C4-2B (cell line): ENCODE measurements around the gene SLC2A6.

ENCODE experiments used
- H3K27ac ChIP-seq: fragments of 450-650 bp; 2 replicates; pipeline ENCODE4 v1.5.1; 2017
- CTCF ChIP-seq: fragments of 450-650 bp; conservative IDR thresholded peaks from 2 replicates; pipeline ENCODE4 v1.5.1; 2017; ENCODE audit warnings: mild to moderate bottlenecking
- ZFX ChIP-seq: fragments of 450-650 bp; IDR thresholded peaks from 2 replicates; pipeline ENCODE4 v1.6.1; 2017

The SLC2A6 gene

DNA sequence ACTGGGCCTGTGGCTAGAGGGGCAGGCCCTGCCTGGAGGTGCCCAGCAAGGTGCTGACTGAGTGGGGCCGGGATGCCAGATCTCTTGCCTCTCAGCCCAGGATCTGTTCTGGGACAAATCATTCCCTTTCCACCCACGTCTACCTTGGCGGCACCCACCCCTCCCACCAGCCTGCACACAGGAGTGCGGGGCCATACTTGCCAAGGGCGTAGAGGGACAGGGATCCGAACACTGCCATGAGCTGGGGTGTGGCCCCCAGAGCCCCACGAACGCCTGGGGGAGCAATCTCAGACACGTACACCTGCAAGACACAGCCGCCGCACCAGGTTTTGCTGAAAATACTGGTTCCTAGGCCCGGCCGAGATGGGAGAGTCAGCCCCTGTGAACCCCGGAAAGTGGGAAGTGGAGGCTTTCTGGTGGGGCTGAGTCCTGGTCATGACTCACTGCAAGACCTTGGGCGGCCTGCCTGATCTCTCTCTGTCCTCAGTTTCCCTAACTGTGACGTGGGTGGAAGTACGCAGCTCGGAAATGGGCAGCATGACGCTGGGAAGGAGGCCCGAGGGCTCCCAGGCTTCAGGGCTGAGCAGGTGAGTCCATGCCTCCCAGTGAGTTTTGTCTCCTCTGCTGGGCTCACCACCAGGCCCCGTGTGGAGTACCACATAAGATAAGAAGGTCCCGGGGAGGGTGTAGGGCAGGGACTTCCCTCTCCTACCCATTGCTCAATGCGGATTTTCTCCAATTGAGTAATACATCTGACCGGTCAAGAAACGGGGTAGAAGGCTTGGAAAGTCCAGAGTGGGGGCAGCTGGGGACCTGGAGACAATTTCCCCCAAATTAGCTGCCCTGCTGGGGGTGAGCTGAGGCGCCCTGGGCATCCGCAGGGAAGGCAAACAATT lies 2.6 kb downstream of the SLC2A6 start:
- TF ChIP-seq ZFX, result no peak
- no peak for TF ChIP-seq CTCF
- no peak overlapping the region for H3K27ac ChIP-seq

DNA sequence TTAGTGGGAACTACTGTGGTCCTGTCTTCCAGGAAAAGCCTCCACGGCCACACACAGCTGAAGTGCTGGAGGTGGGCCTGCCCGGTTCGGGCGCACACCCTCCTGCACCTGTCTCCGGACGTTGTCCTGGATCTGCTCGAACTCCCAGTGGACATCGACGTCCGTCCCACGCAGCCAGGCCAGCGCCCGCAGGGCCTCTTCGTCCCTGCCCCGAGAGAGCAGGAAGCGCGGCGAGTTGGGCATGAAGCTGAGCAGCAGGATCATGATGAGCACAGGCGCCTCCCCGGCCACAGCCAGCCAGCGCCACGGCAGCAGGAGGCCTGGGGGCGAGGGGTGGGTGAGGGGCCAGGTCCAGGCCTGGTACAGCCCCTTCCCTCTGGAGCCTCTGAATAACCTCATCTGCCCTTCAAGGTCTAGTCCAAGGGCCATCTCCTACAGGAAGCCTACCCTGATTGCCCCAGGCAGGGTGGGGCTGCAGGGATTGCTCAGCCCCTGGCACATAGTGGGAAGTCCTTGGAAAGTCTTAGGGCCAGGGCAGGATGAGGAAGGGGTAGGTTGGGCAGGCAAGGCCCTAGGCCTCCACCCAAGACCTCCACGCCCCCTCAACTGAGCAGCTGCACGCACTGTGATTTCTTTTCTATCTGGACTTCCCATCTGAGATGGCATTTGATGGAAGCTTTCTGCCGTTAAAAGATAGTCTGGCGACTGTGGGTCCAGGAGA lies 3.4 kb downstream of the SLC2A6 start:
- no peak for TF ChIP-seq CTCF
- TF ChIP-seq ZFX, result no peak

DNA sequence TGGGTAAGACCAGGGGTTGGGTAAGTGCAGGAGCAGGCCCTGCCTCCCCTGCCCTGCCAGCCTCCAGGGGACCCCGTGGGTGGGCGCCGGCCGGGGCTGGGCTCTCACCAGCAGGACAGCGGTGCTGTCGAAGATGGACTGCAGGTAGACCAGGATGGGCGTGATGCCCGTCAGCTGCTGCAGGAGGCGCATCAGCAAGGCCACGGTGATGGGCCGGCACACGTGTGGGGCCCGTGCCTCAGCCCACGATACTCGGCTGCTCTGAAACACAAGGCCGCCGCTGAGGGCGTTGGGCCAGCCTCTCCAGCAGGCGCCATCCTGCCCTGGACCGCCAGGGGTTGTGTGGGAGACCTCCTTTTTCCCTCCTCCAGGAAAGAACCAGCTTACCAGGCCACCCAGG lies 4.0 kb downstream of the SLC2A6 start:
- no peak overlapping the region for H3K27ac ChIP-seq

More for the DNA sequence above, 3.4 kb downstream of the SLC2A6 start:
- no peak overlapping the region for H3K27ac ChIP-seq

GRCh38 chr9:133474215-133474614 lies 4.7 kb downstream of the SLC2A6 start:
- TF ChIP-seq CTCF, result no peak
- no peak for TF ChIP-seq ZFX
- H3K27ac ChIP-seq, result no peak overlapping the region

More for the DNA sequence above, 4.0 kb downstream of the SLC2A6 start:
- no peak for TF ChIP-seq CTCF

DNA sequence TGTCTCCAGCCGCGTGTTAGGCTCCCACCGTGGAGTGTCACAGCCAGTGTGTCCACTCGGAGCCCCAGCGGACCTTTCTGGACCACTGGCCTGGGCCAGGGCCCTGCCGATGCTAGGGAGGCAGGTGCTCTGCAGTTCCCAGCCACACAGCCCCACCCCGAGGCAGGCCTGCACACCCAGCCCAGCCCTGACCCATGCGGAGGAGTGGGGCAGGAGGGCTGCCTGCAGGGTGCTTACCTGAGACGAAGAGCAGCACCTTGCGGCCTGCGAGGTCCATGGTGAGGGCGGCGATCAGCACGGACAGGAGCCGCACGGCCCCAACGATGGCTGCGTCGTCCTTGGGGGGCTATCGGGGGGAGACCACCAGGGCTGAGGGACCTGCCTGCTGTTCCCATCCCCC lies 5.2 kb downstream of the SLC2A6 start:
- H3K27ac ChIP-seq, result no peak overlapping the region

DNA sequence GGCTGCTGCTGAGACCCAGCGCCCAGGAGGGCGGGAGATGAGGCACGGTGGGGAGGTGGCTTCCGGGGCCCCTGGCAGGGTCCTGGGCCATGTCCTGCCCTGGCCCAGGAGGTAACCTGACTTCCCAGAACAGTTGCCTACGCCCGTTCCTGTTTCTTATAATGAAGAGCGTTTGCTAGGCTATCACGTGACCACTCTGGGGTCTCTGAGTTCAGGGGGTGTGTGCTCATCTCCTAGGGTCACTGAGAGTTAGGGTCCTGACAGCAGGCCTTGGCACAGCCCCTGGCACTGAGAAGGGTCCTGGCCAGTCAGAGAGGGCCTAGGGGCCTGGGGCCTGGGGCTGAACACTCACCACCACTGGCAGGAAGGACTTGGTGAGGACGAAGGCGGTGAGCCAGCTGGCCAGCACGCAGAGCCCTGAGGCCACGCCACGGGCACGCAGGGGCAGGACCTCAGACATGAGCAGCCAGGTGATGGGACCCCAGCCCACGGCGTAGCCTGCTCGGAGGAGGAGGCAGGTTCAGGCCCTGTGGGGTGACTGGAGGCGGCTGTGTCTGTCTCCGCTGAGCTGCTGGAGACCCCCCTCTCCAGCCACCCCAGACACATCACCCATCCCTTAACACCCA lies 6.0 kb downstream of the SLC2A6 start:
- no peak for TF ChIP-seq ZFX
- TF ChIP-seq CTCF, result no peak
- H3K27ac ChIP-seq, result no peak overlapping the region

More for the DNA sequence above, 5.2 kb downstream of the SLC2A6 start:
- no peak for TF ChIP-seq ZFX
- no peak for TF ChIP-seq CTCF

DNA sequence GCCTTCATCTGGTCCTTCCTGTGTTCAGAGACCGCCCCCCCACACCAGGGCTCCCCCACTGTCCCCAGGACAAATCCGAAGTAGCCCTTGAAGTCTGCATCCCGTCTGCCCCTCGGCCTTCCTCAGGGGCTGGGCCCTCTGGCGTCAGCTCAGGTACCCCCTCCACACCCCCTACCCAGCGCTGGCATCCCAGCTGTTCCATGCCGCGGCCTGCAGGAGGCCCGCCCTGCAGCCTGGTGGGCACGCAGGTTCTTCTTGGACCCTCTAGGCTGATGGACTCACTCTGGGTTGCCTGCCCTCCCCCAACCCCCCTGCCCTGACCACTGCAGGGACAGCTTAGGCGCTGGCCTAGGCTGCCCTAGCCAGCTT lies 6.6 kb downstream of the SLC2A6 start:
- no peak overlapping the region for H3K27ac ChIP-seq
- TF ChIP-seq ZFX (no peak), CTCF (no peak)
